Common myeloid progenitor, CD34-positive (primary cell): ENCODE measurements around the gene SSBP1.

Source experiments
- CTCF ChIA-PET: fragments of 350-600 bp; sonication (Branson Sonifier 250); formaldehyde crosslinking; loops from one replicate; lab custom pipeline; 2021; ENCODE audit warnings: antibody characterized with exemption; lab: Charles Lee
- POLR2A ChIA-PET: fragments of 350-600 bp; sonication (Branson Sonifier 250); formaldehyde crosslinking; loops from one replicate; lab custom pipeline; 2021; ENCODE audit warnings: antibody characterized with exemption; lab: Charles Lee
- DNase-seq, 3 donors: peaks; one replicate each; pipeline versions ENCODE4 v3.0.0 to v3.0.0-alpha.2; 2013
- H3K27ac ChIP-seq, 2 experiments: 1 replicate in 1 of 2; 2 replicates in 1 of 2; pipeline ENCODE4 v1.7.0; 2013; ENCODE audit warnings: inconsistent platforms in 2 of 2, low read length in 2 of 2, mild to moderate bottlenecking in 2 of 2, low read depth in 1 of 2, moderate library complexity in 1 of 2; ENCODE audit not compliant: severe bottlenecking in 2 of 2, insufficient read depth in 1 of 2, poor library complexity in 1 of 2
- H3K27me3 ChIP-seq, 5 experiments: replicated peaks in 2 of 5; 1 replicate in 3 of 5; 2 replicates in 2 of 5; pipeline versions ENCODE4 v1.6.1 to v1.7.0; 2013; ENCODE audit warnings: low read length in 4 of 5, mild to moderate bottlenecking in 2 of 5, moderate library complexity in 2 of 5, inconsistent platforms in 1 of 5; ENCODE audit not compliant: insufficient read depth in 5 of 5, control insufficient read depth in 4 of 5
- H3K36me3 ChIP-seq, 4 experiments: 1 replicate in 2 of 4; 2 replicates in 2 of 4; pipeline versions ENCODE4 v1.6.1 to v1.7.0; 2013; ENCODE audit warnings: low read length in 3 of 4, control low read depth in 1 of 4, mild to moderate bottlenecking in 1 of 4; ENCODE audit not compliant: control insufficient read depth in 4 of 4, insufficient read depth in 4 of 4
- H3K4me1 ChIP-seq, 4 experiments: 1 replicate in 3 of 4; 2 replicates in 1 of 4; pipeline versions ENCODE4 v1.6.1 to v1.7.1; 2013; ENCODE audit warnings: low read length in 3 of 4, mild to moderate bottlenecking in 3 of 4, control low read depth in 1 of 4, inconsistent platforms in 1 of 4, moderate library complexity in 1 of 4; ENCODE audit not compliant: control insufficient read depth in 4 of 4, insufficient read depth in 4 of 4; ENCODE audit errors: control extremely low read depth in 1 of 4
- H3K4me3 ChIP-seq, 7 experiments: 1 replicate in 4 of 7; 2 replicates in 3 of 7; pipeline versions ENCODE4 v1.5.1 to v1.7.0; 2013; ENCODE audit warnings: mild to moderate bottlenecking in 7 of 7, low read length in 6 of 7, moderate library complexity in 6 of 7, inconsistent platforms in 2 of 7, low read depth in 2 of 7, control low read depth in 1 of 7; ENCODE audit not compliant: insufficient read depth in 4 of 7, control insufficient read depth in 1 of 7; ENCODE audit errors: extremely low read depth in 1 of 7
- H3K9me3 ChIP-seq, 5 experiments: 1 replicate in 4 of 5; 2 replicates in 1 of 5; pipeline versions ENCODE4 v1.6.1 to v1.7.1; 2013; ENCODE audit warnings: low read length in 4 of 5, mild to moderate bottlenecking in 2 of 5, inconsistent platforms in 1 of 5, low read depth in 1 of 5, moderate library complexity in 1 of 5; ENCODE audit not compliant: control insufficient read depth in 4 of 5, insufficient read depth in 2 of 5; ENCODE audit errors: control extremely low read depth in 1 of 5
- WGBS: methylation state at CpG from one replicate; pipeline ENCODE4 v1.1.5; 2013; ENCODE audit not compliant: insufficient coverage; 5-methylcytosine and 5-hydroxymethylcytosine counted together

Gene SSBP1

GRCh38 chr7:141696348-141696747 lies 41.8 kb upstream of the SSBP1 start:
- H3K27ac ChIP-seq = no peak overlapping the region
- H3K4me1 ChIP-seq = peaks cover 0 to 52% (median 24%) of the 10 kb centered on the region in 4 experiments
- peaks cover 0 to 13% (median 1%) of the 10 kb centered on the region in 4 experiments for H3K36me3 ChIP-seq
- H3K9me3 ChIP-seq = no peaks in the 10 kb centered on the region
- no peak for DNase-seq
- ChIA-PET CTCF (interaction anchor here (0.9 to 3.5 kb wide), 4 partner anchors 9 to 42 kb away, joined by 3 to 11 read pairs (median 4); no protein-coding TSS in a partner anchor), POLR2A (no interaction called here)
- H3K4me3 ChIP-seq = no peak overlapping the region
- no peaks in the 10 kb centered on the region for H3K27me3 ChIP-seq
- whole genome bisulfite sequencing = no CpG with 5 or more reads among the region's 2 CpGs

GRCh38 chr7:141697211-141697871 lies 40.8 kb upstream of the SSBP1 start:
- no peaks in the 10 kb centered on the region for H3K27me3 ChIP-seq
- 79% methylated on average over 7 of the region's 10 CpGs for WGBS
- peaks cover 0 to 13% (median 1%) of the 10 kb centered on the region in 4 experiments for H3K36me3 ChIP-seq
- DNase-seq = peak in 1 of 3 donors; percentile 23
- H3K27ac ChIP-seq = no peak overlapping the region
- peaks cover 0 to 53% (median 25%) of the 10 kb centered on the region in 4 experiments for H3K4me1 ChIP-seq
- H3K4me3 ChIP-seq = no peak overlapping the region
- H3K9me3 ChIP-seq = no peaks in the 10 kb centered on the region
- POLR2A ChIA-PET = no interaction called here
- CTCF ChIA-PET = interaction anchor here (1.3 to 3.5 kb wide), 3 partner anchors 12 to 43 kb away, joined by 3 to 11 read pairs (median 5); no protein-coding TSS in a partner anchor

DNA sequence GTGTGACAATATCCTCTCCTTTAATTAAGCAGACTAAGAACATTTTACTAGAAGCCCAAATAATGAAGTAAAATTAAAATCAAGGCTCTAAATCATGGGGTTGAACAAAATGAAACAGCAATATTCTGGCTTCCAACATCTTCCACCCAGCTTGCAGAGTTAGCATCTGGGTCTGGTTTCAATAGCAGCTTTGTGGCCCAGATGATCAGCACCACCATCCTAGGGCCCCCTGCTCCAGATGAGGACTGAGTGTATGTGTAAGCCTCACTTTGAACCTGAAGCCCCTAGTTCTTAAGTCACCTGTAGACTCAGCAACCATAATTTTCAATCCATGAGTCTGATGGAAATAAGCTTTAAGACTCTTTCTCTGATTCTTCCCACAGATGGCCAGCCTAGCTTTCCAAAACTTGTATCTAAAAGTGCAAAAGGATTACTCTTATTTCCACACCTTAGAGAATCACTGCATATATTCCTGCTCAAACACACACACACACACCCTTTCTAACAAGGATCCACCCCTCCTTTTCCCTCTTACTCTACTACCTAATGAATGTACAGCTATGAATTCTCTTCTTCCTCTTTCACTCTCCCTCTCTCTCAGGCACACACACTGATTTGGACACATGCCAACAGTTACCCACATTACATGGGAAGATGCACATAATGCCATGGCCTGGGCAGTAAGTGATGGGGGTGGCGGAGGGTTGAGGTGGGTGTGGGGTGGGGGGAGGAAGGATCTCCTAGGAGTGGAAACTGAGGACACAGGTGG lies 39.7 kb upstream of the SSBP1 start:
- Histone ChIP-seq H3K27me3 (peaks cover 0 to 3% (median 0%) of the 10 kb centered on the region in 5 experiments), H3K4me1 (peaks cover 0 to 60% (median 29%) of the 10 kb centered on the region in 4 experiments), H3K36me3 (peaks cover 0 to 13% (median 1%) of the 10 kb centered on the region in 4 experiments), H3K4me3 (no peak overlapping the region), H3K9me3 (no peaks in the 10 kb centered on the region), H3K27ac (no peak overlapping the region)
- CTCF ChIA-PET = interaction anchor here (0.8 to 3.5 kb wide), 8 partner anchors 8 to 44 kb away, joined by 3 to 11 read pairs (median 4); partner anchors contain the start of gene SSBP1
- POLR2A ChIA-PET = interaction anchor here (1.0 kb wide), 1 partner anchor 39 kb away, joined by 3 read pairs; no protein-coding TSS in a partner anchor
- WGBS = 20% methylated on average over 1 of the region's 1 CpG
- DNase-seq = peak; percentile 37 to 61 (median 55)

GRCh38 chr7:141699860-141700259 lies 38.3 kb upstream of the SSBP1 start:
- Histone ChIP-seq H3K27me3 (peaks cover 0 to 3% (median 0%) of the 10 kb centered on the region in 5 experiments), H3K4me3 (no peak overlapping the region), H3K27ac (no peak overlapping the region), H3K4me1 (peaks cover 0 to 60% (median 29%) of the 10 kb centered on the region in 4 experiments), H3K36me3 (peaks cover 0 to 13% (median 0%) of the 10 kb centered on the region in 4 experiments), H3K9me3 (no peaks in the 10 kb centered on the region)
- CTCF ChIA-PET = interaction anchor here (1.4 to 2.5 kb wide), 6 partner anchors 19 to 50 kb away, joined by 3 to 18 read pairs (median 6); partner anchors contain the start of gene SSBP1
- POLR2A ChIA-PET = interaction anchor here (0.6 to 0.7 kb wide), 2 partner anchors 40 to 1003 kb away, joined by 3 read pairs; partner anchors contain the start of gene NDUFB2
- 89% methylated on average over 1 of the region's 3 CpGs for WGBS
- DNase-seq = no peak

- 63% methylated on average over 2 of the region's 5 CpGs for WGBS
- Histone ChIP-seq H3K27ac (peak overlapping the region in 1 of 2 experiments; percentile 73), H3K9me3 (no peaks in the 10 kb centered on the region), H3K4me3 (peak overlapping the region in 6 of 7 experiments; percentile 64 to 82 (median 72)), H3K36me3 (peaks cover 0 to 13% (median 0%) of the 10 kb centered on the region in 4 experiments), H3K27me3 (peaks cover 0 to 3% (median 0%) of the 10 kb centered on the region in 5 experiments), H3K4me1 (peaks cover 0 to 60% (median 29%) of the 10 kb centered on the region in 4 experiments)
- DNase-seq = no peak
- ChIA-PET POLR2A (interaction anchor here (0.7 to 2.3 kb wide), 4 partner anchors 23 to 1004 kb away, joined by 3 to 12 read pairs (median 5); partner anchors contain the start of gene NDUFB2), CTCF (interaction anchor here (1.4 to 4.1 kb wide), 8 partner anchors 14 to 51 kb away, joined by 3 to 31 read pairs (median 7); no protein-coding TSS in a partner anchor)
These were observed 37.8 kb upstream of the SSBP1 start for GRCh38 chr7:141700296-141700847.

DNA sequence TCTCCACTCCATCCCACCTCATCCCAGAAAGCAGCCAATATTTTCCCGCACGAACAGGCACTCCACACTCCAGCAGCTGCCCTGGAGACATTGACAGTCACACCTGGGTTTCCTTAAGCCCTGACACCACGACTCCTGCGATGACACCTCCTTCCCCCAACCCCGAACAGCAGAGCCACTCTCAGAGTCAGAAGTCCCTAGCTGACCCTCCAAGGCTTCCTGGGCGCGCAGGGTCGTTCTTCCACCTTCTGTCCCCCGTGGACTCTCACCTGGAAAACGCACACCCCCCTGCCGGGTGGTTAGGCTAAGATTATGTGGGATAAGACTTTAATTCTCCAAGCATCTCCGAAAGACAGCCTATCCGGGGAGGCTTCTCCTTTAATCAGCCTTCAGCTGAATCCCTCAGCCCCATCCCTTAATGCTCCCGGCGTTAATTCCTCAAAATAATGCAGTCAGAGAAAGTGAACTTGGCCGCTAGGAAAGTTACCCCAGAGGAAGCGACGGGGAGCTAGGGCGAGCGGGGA lies 37.2 kb upstream of the SSBP1 start:
- H3K27ac ChIP-seq = peak overlapping the region in 1 of 2 experiments; percentile 73
- ChIA-PET CTCF (interaction anchor here (0.6 to 4.1 kb wide), 11 partner anchors 12 to 51 kb away, joined by 3 to 31 read pairs (median 4); no protein-coding TSS in a partner anchor), POLR2A (interaction anchor here (0.7 to 2.5 kb wide), 6 partner anchors 23 to 46 kb away, joined by 3 to 12 read pairs (median 5); no protein-coding TSS in a partner anchor)
- H3K27me3 ChIP-seq = peaks cover 0 to 3% (median 0%) of the 10 kb centered on the region in 5 experiments
- peaks cover 0 to 59% (median 28%) of the 10 kb centered on the region in 4 experiments for H3K4me1 ChIP-seq
- peak in 1 of 3 donors; percentile 18 for DNase-seq
- H3K4me3 ChIP-seq = peak overlapping the region; percentile 32 to 82 (median 71)
- peaks cover 0 to 7% (median 0%) of the 10 kb centered on the region in 4 experiments for H3K36me3 ChIP-seq
- H3K9me3 ChIP-seq = no peaks in the 10 kb centered on the region
- 19% methylated on average over 11 of the region's 20 CpGs for WGBS
